Measurements from ENCODE around the gene SLC22A23. TPM values are rescaled to one million over a fixed set of nuclear protein-coding genes. Genes with fewer than 3 reads are reported as not detected.

The SLC22A23 gene
- total RNA-seq, 1 donor from 2014 or later, result 19.2 TPM

DNA sequence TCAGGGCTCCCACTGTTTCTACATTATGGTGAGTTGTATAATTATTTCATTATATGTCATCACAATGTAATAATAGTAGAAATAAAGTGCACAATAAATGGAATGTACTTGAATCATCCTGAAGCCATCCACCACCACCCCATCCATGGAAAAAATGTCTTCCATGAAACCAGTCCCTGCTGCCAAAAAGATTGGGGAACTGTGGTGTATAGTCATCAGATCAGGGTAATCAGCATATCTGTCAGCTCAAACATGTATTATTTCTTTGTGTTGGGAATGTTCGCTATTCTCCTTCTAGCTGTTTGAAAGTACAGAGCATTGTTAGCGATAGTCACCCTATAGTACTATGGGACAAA is 33.8 kb upstream of the SLC22A23 start:
- TF ChIP-seq, protein P1, sequence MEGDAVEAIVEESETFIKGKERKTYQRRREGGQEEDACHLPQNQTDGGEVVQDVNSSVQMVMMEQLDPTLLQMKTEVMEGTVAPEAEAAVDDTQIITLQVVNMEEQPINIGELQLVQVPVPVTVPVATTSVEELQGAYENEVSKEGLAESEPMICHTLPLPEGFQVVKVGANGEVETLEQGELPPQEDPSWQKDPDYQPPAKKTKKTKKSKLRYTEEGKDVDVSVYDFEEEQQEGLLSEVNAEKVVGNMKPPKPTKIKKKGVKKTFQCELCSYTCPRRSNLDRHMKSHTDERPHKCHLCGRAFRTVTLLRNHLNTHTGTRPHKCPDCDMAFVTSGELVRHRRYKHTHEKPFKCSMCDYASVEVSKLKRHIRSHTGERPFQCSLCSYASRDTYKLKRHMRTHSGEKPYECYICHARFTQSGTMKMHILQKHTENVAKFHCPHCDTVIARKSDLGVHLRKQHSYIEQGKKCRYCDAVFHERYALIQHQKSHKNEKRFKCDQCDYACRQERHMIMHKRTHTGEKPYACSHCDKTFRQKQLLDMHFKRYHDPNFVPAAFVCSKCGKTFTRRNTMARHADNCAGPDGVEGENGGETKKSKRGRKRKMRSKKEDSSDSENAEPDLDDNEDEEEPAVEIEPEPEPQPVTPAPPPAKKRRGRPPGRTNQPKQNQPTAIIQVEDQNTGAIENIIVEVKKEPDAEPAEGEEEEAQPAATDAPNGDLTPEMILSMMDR (IDR thresholded peaks at IDR 0.05), result no peak
- DNase-seq (no peak), ATAC-seq (no peak)
- Histone ChIP-seq H3K36me3 (no peaks in the 10 kb centered on the region), H3K4me3 (no peak overlapping the region), H3K9me3 (no peaks in the 10 kb centered on the region), H3K4me1 (no peaks in the 10 kb centered on the region), H3K27me3 (no peaks in the 10 kb centered on the region), H3K27ac (no peak overlapping the region)
- intact Hi-C loops (cut with DNase I), result no loop called here

DNA sequence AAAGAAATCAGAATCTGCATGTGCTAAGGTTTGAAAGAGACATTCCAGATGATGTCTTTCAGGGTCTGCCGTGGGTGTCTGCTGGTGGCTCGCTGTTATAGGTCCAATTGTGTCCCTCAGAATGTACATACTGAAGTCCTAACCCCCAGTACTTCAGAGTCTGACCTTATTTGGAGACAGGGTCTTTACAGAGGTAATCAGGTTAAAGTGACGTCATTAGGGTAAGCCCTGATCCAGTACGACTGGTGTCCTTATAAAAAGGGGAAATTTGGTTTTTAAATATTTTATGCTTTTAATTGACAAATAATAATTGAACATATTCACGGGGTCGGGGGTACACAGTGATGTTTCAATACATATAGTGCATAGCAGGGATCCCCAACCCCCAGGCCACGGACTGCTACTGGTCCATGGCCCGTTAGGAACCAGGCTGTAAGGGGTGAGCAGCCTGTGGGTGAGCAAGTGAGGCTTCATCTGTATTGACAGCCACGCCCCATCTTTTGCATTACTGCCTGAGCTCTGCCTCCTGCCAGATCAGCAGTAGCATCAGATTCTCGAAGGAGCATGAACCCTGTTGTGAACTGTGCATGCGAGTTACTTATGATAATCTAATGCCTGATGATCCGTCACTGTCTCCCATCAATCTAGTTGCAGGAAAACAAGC is 33.2 kb upstream of the SLC22A23 start:
- H3K27me3 ChIP-seq, result no peaks in the 10 kb centered on the region
- H3K9me3 ChIP-seq, result no peaks in the 10 kb centered on the region
- H3K36me3 ChIP-seq, result no peaks in the 10 kb centered on the region
- DNase-seq (no peak), ATAC-seq (no peak)
- H3K4me1 ChIP-seq, result no peaks in the 10 kb centered on the region
- H3K4me3 ChIP-seq, result no peak overlapping the region
- H3K27ac ChIP-seq, result no peak overlapping the region
- TF ChIP-seq, protein P1 (IDR thresholded peaks at IDR 0.05), result no peak
- intact Hi-C loops (cut with DNase I), result no loop called here

DNA sequence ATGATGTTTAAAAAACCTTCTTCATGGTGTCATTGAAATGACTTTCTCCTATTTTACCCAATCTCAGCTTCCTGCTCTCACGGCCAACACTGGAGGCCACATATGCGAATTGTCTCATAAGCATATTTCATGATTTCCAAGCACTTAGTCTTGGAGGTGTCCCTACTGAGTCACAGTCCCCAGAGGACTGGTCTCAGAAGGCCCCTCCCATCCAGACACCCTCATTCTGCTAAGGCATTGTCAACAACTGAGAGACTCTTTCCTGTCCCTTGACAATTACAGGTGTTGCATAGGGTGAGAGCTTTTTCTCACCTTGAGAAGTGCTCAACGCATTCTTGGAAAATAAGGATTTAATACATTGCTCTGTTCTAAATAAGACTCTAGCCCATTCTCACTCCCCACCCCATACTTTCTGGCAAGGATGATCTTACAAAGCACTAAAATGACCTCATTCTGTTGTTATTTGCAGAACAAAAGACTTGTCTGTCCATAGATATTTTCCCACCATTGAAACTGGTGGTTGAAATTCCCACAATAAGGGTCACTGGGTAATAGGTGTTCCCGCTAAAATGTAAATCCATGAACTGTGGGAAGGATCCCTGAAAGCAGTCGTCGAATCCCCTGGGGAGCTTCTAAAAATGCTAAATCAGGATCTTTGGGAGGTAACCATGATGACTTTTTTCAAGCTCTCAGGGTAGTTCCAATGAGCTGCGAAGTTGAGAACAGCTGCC is 32.3 kb upstream of the SLC22A23 start:
- no peaks in the 10 kb centered on the region for H3K27me3 ChIP-seq
- H3K36me3 ChIP-seq, result no peaks in the 10 kb centered on the region
- H3K9me3 ChIP-seq, result no peaks in the 10 kb centered on the region
- intact Hi-C loops (cut with DNase I), result no loop called here
- H3K4me1 ChIP-seq, result no peaks in the 10 kb centered on the region
- DNase-seq (no peak), ATAC-seq (no peak)
- no peak overlapping the region for H3K27ac ChIP-seq
- TF ChIP-seq, protein P1 (IDR thresholded peaks at IDR 0.05), result no peak
- no peak overlapping the region for H3K4me3 ChIP-seq

DNA sequence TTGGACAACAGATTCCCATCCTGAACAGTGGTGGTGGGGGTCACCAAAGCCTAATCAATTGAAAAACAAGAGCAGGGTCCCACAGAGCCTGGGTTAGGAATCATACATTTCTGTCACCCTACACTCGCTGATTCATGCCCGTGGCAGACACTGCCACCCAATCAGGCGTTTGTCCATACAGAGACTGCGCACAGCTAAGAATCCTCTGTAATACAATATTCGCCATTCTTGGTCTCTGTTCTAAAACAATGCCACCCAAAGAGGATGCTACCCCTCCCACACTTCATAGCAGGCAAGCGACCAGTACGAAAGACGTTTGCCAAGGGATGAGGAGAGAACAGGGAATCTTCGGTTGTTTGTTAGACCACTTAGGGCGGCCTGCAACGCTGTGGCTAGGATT is 28.1 kb upstream of the SLC22A23 start:
- Histone ChIP-seq H3K36me3 (no peaks in the 10 kb centered on the region), H3K27ac (no peak overlapping the region), H3K9me3 (no peaks in the 10 kb centered on the region), H3K4me1 (no peaks in the 10 kb centered on the region), H3K27me3 (peaks cover 7% of the 10 kb centered on the region), H3K4me3 (no peak overlapping the region)
- TF ChIP-seq, protein P1 (IDR thresholded peaks at IDR 0.05), result no peak
- ATAC-seq (no peak), DNase-seq (no peak)
- intact Hi-C loops (cut with DNase I), result no loop called here

DNA sequence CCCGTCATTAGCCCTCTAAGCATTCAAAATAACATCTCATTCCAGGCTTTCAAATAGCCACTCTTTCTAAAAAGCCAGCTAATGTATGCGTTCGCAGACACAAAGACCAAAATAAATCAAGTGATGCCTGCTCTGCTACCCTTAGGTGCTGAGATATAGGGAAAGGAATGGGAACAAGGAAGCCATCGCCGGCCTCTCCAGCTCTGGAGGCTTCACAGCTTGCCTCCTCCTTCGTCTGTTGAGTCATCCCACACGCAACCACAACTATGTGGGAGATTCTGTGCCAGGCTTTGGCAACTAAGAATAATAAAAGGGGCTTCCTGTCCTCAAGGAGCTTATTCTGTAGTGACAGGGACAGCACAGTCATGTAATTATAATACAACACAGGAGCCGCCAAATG is 27.3 kb upstream of the SLC22A23 start:
- no peak for ATAC-seq

More for the DNA sequence above, 27.3 kb upstream of the SLC22A23 start:
- no peaks in the 10 kb centered on the region for H3K4me1 ChIP-seq
- no peak overlapping the region for H3K27ac ChIP-seq
- no peaks in the 10 kb centered on the region for H3K36me3 ChIP-seq
- no peak for DNase-seq
- H3K4me3 ChIP-seq, result no peak overlapping the region
- no peaks in the 10 kb centered on the region for H3K9me3 ChIP-seq
- TF ChIP-seq, protein P1 (IDR thresholded peaks at IDR 0.05), result no peak
- intact Hi-C loops (cut with DNase I), result no loop called here
- peaks cover 7% of the 10 kb centered on the region for H3K27me3 ChIP-seq
